Progenitor cell of endocrine pancreas (in vitro differentiated cells): ENCODE measurements around the gene MRPL36. TPM values are rescaled to one million over a fixed set of nuclear protein-coding genes. Genes with fewer than 3 reads are reported as not detected.

Experiments used
- DNase-seq: peaks from one replicate; pipeline ENCODE4 v3.0.0; 2021; ENCODE audit warnings: low spot score; ENCODE audit not compliant: unreplicated experiment
- H3K27ac Mint-ChIP-seq: 2 replicates; pipeline ENCODE4 v1.8.0; 2021; ENCODE audit warnings: mild to moderate bottlenecking, moderate library complexity, mixed read lengths
- H3K27me3 Mint-ChIP-seq: 2 replicates; pipeline ENCODE4 v1.8.0; 2021; ENCODE audit warnings: mixed read lengths
- H3K36me3 Mint-ChIP-seq: 2 replicates; pipeline ENCODE4 v1.8.0; 2022; ENCODE audit warnings: mixed read lengths; ENCODE audit not compliant: insufficient read depth
- H3K4me1 Mint-ChIP-seq: 2 replicates; pipeline ENCODE4 v1.8.0; 2021; ENCODE audit warnings: low read depth, mixed read lengths
- H3K4me3 Mint-ChIP-seq: 2 replicates; pipeline ENCODE4 v1.8.0; 2021; ENCODE audit warnings: low read depth, mild to moderate bottlenecking, moderate library complexity, mixed read lengths
- H3K9me3 Mint-ChIP-seq: 2 replicates; pipeline ENCODE4 v1.8.0; 2021; ENCODE audit warnings: low read depth, mixed read lengths
- CTCF ChIP-seq: fragments of 200-600 bp; sonication (generic); IDR thresholded peaks from one replicate; pipeline ENCODE4 v1.5.0; 2021; ENCODE audit warnings: antibody characterized with exemption, mild to moderate bottlenecking; ENCODE audit not compliant: unreplicated experiment
- total RNA-seq: library from RNA; stranded (reverse); gene quantifications from 2 replicates; pipeline ENCODE4 v1.2.1, GENCODE V29; 2021

Gene MRPL36
- total RNA-seq, 1 donor from 2014 or later, result 40.5 TPM

DNA sequence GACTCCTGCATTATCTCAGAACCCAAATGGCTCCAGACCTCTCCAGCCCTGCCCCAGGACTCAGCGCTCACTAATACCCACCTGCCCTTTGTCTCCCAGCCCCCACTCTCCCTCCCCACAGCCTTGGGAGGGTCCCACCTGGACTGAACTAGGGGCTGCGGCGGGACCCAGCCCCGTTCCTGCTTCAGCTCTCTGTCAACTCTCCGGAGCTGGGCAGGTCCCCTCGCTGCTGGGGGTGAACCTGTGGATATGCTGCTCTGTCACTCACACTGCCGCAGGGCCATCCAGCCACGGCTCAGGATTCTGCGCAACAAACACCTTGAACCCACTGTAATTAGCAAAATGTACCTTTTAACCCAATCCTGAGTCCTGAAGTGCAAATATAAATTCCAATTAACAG, 38.4 kb upstream of the MRPL36 start:
- Mint-ChIP-seq H3K36me3 (no peaks in the 10 kb centered on the region), H3K27ac (no peak overlapping the region), H3K4me1 (peaks cover 8% of the 10 kb centered on the region), H3K27me3 (peaks cover 66% of the 10 kb centered on the region), H3K4me3 (no peak overlapping the region), H3K9me3 (no peaks in the 10 kb centered on the region)
- DNase-seq, result no peak
- TF ChIP-seq CTCF, result no peak

GRCh38 chr5:1836891-1837880, 37.5 kb upstream of the MRPL36 start:
- Mint-ChIP-seq H3K9me3 (no peaks in the 10 kb centered on the region), H3K4me1 (peaks cover 8% of the 10 kb centered on the region), H3K4me3 (no peak overlapping the region), H3K27ac (no peak overlapping the region), H3K36me3 (no peaks in the 10 kb centered on the region), H3K27me3 (peaks cover 69% of the 10 kb centered on the region)
- TF ChIP-seq CTCF, result no peak
- DNase-seq, result no peak

- H3K27ac Mint-ChIP-seq, result no peak overlapping the region
- TF ChIP-seq CTCF, result no peak
- no peak for DNase-seq
- peaks cover 66% of the 10 kb centered on the region for H3K27me3 Mint-ChIP-seq
- H3K9me3 Mint-ChIP-seq, result no peaks in the 10 kb centered on the region
- no peak overlapping the region for H3K4me3 Mint-ChIP-seq
- H3K4me1 Mint-ChIP-seq, result peaks cover 3% of the 10 kb centered on the region
- no peaks in the 10 kb centered on the region for H3K36me3 Mint-ChIP-seq
Measured at GRCh38 chr5:1836176-1836890, 36.7 kb upstream of the MRPL36 start.

- no peak for TF ChIP-seq CTCF
- H3K4me1 Mint-ChIP-seq, result peaks cover under 1% of the 10 kb centered on the region
Measured at GRCh38 chr5:1835431-1835830, 35.8 kb upstream of the MRPL36 start.

DNA sequence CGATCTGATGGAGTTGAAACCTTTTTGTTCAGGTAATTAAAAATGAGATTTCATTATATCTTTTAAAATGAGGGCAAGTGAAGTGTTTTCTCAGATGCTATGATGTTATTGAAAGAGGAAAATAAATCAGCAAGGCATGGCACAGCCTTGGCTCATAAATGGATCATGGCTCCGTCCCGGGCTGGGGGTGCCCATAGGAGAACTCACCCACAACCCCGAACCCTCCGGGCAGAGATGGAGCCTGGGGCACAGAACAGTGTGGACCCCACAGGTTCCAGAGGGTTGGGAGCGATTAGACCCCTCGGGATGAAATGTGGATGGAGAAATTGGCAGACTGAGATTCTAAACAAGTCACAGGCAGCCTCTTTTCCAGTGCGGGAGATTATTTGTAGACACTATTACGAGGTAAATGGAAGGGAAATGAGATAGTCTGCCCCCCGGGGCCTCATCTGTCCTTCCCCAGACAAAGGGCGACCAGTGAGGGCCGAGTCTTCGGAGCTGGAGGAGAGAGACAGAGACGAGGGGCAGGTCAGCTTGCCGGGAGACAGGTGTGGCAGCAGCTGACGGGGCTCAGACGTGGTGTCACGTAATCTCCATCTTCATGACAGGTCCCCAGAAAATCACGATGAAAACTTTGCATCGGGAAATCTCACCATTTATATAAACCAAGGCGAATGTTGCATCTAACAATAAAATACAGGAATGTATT, 35.2 kb upstream of the MRPL36 start:
- TF ChIP-seq CTCF, result no peak
- Mint-ChIP-seq H3K36me3 (no peaks in the 10 kb centered on the region), H3K9me3 (no peaks in the 10 kb centered on the region), H3K4me3 (no peak overlapping the region), H3K27ac (no peak overlapping the region), H3K27me3 (peaks cover 59% of the 10 kb centered on the region), H3K4me1 (no peaks in the 10 kb centered on the region)
- DNase-seq, result no peak

More at GRCh38 chr5:1835431-1835830, 35.8 kb upstream of the MRPL36 start:
- peaks cover 63% of the 10 kb centered on the region for H3K27me3 Mint-ChIP-seq
- no peaks in the 10 kb centered on the region for H3K36me3 Mint-ChIP-seq
- H3K27ac Mint-ChIP-seq, result no peak overlapping the region
- no peak for DNase-seq
- H3K4me3 Mint-ChIP-seq, result no peak overlapping the region
- no peaks in the 10 kb centered on the region for H3K9me3 Mint-ChIP-seq
